NB4 (cell line): Measurements from ENCODE around the gene STH.

Source experiments
- CTCF ChIP-seq: IDR thresholded peaks from one replicate; pipeline ENCODE4 v1.5.1; 2012; ENCODE audit warnings: low read depth, low read length
- MAX ChIP-seq: IDR thresholded peaks from 2 replicates; pipeline ENCODE4 v1.6.1; 2011; ENCODE audit warnings: low read depth, low read length
- MYC ChIP-seq: IDR thresholded peaks from 2 replicates; pipeline ENCODE4 v1.6.1; 2011; ENCODE audit warnings: low read depth, low read length
- POLR2A ChIP-seq: IDR thresholded peaks from 2 replicates; pipeline ENCODE4 v1.6.1; 2011; ENCODE audit warnings: mild to moderate bottlenecking; ENCODE audit not compliant: insufficient read length; ENCODE audit errors: extremely low read depth

GRCh38 chr17:45976755-45977505, 22.1 kb upstream of the STH start:
- no peak for TF ChIP-seq MAX
- no peak for TF ChIP-seq CTCF
- TF ChIP-seq POLR2A = no peak
- no peak for TF ChIP-seq MYC
